GM18873 (cell line): ENCODE data around the gene ATL2.

Source experiments
- ATAC-seq: cut with Tn5 transposase; IDR thresholded peaks from one replicate; pipeline ENCODE4 v1.9.1; 2021; ENCODE audit warnings: mild to moderate bottlenecking, moderate library complexity, moderate number of reproducible peaks; ENCODE audit not compliant: unreplicated experiment, low FRiP score

ATL2 gene

DNA sequence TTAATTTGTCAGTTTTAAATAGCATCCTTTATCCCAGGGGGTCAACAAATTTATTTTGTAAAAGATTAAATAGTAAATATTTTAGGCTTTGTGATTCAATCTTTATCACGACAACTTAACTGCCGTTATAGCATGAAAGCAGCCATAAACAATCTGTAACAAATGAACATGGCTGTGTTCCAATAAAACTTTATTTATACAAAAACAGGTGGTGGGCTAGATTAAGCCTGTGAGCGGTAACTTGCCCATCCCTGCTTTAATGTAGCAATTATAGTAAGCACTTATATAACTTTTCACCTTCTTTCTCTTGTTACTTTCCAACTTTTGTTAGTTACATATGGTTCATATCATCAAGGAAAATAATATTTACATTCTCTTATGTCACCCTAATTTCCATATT is 121.9 kb downstream of the ATL2 start:
- ATAC-seq, result no peak

DNA sequence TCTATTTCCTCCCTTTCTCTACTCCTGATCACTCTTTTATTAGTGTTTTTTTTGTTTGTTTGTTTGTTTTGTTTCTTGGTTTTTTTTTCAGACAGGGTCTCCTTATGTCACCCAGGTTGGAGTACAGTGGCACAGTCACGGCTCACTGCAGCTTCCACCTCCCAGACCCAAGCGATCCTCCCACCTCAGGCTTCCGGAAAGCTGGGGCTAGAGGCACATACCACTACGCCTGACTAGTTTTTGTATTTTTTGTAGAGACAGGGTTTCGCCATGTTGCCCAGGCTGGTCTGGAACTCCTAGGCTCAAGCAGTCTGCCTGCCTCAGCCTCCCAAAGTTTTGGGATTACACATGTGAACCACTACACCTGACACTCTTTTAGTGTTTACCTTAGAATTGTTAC is 122.3 kb downstream of the ATL2 start:
- ATAC-seq, result no peak

GRCh38 chr2:38251940-38252339 is 125.1 kb downstream of the ATL2 start:
- ATAC-seq, result no peak

DNA sequence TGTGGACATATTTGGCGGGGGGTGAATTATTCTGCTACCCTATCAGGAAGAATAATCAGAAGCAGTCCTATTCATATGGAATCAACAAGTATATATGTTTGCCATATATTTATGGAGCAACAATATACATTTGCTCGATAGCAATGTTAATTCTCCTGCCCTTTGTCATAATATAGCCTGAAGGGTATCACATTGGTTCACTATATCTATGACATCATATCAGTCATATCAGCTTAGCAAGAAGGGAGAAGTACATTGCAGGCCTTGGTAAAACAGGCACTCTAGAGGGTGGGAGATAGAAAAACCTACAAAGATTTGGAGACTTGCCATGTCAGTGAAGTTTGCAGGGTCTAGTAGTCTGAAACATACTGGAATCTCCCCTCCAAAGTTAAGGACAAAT is 128.4 kb downstream of the ATL2 start:
- ATAC-seq, result no peak

- no peak for ATAC-seq
These were observed 128.8 kb downstream of the ATL2 start for GRCh38 chr2:38248255-38248654.

DNA sequence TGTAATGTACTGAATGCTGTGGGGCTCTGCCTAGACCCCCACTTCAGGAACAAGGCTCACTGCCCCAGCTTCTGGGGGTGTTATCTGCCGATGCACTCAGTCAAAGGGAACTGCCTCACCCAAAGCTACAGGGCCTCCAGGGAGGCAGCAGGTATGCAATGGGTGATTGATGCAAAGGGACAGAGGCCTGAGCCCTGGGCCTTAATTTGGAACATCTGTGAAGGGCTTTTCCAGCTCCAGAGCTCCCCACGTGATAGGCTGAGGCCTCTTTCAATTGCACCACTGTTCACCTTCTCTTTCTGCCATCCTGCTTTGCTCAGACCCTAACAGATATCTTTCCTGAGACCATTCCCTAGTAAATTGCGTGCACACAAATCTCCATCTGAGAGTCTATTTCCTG is 131.0 kb downstream of the ATL2 start:
- no peak for ATAC-seq

GRCh38 chr2:38245114-38245641 is 131.9 kb downstream of the ATL2 start:
- no peak for ATAC-seq

DNA sequence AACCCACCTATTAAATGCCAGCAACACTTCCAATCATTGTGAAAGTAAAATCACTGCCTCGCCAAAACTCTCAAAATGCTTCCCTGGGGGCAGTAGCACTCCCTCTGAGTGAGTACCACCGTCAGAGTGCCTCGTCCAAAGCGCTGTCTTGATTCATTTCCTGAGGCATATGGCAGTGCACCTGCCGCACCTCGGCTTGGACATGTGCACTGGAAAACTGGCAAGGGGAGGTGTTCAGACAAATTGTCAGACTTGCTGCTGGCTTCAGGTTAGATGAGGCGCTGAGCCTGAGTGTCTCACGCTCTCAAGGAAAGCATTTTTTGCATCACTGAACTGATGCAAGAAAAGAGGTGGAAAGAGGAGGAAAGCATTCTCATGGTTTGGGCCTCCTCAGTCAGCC is 132.8 kb downstream of the ATL2 start:
- ATAC-seq, result no peak
